GM11168 (cell line): ENCODE results near the gene P2RX7.
"Not testable (repeated sequence)": the region's sequence is repeated elsewhere in the genome, so short reads cannot be mapped to it uniquely, and the experiment has no call there.

Experiments used
- in situ Hi-C: fragments of 300-500 bp; cut with MboI; formaldehyde crosslinking; loops from one replicate; pipeline ENCODE4 v1.12.0; 2022; ENCODE audit warnings: low sequenced_read_pairs; ENCODE audit not compliant: unreplicated experiment

Gene P2RX7

DNA sequence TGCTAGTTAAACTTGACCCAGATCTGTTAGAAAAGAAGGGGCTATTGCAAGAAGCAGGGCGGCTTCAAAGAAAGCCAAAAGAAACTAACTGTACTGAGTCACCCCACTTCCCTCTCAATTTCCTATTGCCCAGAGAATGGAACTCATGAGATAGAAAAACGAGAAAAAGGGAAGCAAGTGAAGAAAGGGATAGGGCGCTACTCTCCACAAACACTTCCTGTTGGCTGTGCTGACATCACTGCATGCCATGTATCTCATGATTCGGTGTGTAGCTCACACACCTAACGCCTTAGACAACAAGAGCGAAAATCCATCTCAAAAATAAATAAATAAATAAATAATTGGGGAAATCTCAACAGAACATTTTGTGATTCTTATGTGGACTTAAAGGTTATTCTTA, 64.2 kb downstream of the P2RX7 start:
- in situ Hi-C loops = no loop called here

DNA sequence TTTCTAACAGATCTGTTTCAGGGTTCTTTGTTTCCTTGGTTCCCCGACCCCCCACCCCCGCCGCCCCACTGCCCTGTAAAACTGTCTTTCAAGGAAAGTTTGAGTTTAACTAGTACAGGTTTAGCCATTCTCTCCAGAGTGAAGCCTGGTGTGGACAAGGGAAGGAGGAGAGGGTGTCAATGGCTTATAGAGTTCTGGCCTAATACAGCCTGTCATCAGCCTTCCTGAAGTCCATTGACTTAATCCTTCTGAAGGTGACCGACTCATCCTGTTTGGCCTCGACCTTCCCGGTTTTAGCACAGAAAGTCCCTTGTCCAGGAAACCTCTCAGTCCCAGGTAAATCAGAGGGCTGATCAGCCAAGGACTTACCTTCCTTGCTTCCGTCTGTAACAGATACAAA, 66.3 kb downstream of the P2RX7 start:
- in situ Hi-C loops = no loop called here

DNA sequence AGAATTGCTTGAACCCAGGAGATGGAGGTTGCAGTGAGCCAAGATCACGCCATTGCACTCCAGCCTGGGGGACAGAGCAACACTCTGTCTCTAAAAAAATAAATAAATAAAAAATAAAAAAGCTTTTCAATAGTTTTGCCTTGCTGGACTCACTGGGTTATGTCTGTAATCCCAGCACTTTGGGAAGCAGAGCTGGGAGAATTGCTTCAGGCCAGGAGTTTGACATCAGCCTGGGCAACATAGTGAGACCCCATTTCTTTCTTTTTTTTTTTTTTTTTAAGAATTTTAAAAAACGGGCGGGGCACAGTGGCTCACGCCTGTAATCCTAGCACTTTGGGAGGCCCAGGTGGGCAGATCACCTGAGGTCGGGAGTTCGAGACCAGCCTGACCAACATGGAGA, 68.5 kb downstream of the P2RX7 start:
- in situ Hi-C loops = not testable (repeated sequence)

DNA sequence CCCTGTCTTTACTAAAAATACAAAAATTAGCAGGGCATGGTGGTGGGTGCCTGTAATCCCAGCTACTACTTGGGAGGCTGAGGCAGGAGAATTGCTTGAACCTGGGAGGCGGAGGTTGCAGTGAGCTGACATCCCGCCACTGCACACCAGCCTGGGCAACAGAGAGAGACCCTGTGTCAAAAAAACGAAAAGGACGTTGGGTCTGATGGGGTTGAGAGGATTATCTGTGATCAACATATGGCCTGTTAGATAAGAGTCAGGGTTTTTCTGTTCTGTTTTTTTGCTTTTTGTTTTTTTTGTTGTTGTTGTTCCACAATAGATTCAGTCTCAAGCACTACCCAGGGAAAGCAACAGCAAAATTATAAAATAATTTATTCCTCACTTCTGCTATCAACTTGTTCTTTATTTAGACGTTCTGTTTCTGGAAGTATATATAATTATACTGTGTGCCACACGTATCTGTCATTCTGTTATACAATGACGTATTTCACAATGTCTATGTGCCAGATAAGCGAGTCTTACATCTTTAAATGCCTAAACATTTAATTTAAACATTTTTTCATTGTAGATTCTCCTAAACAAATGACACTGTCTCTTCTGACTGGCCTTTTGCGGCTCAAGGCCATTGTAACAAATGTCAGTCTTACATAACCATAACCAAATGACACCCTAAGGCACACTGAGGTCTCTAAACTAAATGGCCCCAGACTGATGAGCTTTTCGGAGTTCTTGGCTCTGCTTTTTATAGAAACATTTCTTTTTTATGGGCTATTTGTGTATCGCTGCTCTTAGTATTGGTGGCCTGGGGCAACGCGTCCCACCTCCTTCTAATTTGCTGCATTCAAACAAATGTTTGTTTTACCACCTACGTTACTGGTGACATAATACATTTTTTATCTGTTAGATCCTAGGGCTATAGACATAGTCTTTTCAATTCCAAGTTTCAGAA, 70.0 kb downstream of the P2RX7 start:
- in situ Hi-C loops = no loop called here

- in situ Hi-C loops = no loop called here
Observed at GRCh38 chr12:121203482-121203881, 70.8 kb downstream of the P2RX7 start.

DNA sequence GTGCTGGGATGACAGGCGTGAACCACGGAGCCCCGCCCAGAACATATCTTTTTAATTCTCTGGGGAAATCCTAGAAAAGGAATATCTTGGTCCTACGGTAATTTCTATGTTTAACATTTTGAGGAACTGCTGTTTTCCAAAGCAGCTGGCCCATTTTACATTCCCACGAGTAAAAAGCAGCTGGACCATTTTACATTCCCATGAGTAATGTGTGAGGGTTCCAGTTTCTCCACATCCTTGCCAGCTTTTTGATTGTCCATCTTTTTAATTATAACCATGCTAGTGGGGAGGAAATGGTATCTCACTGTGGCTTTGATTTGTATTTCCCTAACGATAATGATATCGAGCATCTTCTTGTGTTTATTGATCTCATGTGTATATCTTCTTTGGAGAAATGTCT, 72.8 kb downstream of the P2RX7 start:
- in situ Hi-C loops = no loop called here

- in situ Hi-C loops = not testable (repeated sequence)
Observed at GRCh38 chr12:121208571-121208970, 75.9 kb downstream of the P2RX7 start.

- in situ Hi-C loops = no loop called here
Observed at GRCh38 chr12:121209221-121209620, 76.5 kb downstream of the P2RX7 start.

DNA sequence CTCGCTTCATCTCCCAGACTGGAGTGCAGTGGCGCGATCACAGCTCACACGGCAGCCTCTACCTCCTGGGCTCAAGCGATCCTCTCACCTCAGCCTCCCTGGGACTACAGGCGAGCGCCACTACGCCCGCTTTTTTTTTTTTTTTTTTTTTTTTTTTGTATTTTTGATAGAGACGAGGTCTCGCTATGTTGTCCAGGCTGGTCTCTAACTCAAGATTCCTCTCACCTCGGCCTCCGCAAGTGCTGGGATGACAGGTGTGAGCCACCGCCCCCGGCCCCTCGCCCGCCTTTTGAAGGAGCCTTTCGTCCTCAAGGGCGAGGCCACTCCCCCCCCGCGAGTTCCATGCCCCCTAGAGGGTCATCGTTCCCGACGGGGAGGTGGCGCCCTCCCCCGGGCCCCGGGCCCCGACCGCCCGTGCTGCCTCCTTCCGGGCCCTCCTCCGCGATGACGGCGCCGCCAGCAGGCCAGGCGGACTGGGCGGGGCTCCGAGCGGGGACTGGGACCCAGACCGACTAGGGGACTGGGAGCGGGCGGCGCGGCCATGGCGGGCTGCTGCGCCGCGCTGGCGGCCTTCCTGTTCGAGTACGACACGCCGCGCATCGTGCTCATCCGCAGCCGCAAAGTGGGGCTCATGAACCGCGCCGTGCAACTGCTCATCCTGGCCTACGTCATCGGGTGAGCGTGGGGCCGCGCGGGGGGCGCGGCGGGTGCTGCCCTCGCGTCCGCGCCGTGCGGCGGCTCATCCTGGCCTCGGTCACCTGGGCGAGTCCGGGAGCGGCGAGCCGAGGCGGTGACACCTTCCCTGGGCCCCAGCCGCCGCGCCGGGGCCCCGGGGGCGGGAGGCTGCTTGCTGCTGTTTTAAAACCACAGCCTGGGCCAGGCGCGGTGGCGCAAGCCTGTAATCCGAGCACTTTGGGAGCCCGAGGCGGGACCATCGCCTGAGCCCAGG, 77.2 kb downstream of the P2RX7 start, which contains the start of gene P2RX4:
TSS of gene P2RX4 (plus strand) at position 506 of the 949 bp plus-strand sequence. CDS start at position 542, 36 bp downstream.
- in situ Hi-C loops = no loop called here

DNA sequence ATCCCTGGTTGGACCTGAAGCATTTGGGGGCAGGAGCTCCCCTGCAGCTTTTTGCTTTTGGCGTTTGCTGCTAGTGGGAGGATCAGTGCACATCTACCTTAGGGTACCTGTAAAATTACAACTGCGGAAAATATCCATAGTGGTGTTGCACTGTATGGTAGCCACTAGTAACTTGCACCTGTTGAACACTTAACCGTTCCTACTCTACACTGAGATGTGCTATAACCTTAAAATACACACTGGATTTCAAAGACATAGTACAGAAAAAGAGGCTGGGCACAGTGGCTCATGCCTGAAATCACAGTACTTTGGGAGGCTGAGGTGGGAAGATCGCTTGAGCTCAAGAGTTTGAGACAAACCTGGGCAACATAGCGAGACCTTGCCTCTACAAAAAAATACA, 80.2 kb downstream of the P2RX7 start:
- in situ Hi-C loops = no loop called here

DNA sequence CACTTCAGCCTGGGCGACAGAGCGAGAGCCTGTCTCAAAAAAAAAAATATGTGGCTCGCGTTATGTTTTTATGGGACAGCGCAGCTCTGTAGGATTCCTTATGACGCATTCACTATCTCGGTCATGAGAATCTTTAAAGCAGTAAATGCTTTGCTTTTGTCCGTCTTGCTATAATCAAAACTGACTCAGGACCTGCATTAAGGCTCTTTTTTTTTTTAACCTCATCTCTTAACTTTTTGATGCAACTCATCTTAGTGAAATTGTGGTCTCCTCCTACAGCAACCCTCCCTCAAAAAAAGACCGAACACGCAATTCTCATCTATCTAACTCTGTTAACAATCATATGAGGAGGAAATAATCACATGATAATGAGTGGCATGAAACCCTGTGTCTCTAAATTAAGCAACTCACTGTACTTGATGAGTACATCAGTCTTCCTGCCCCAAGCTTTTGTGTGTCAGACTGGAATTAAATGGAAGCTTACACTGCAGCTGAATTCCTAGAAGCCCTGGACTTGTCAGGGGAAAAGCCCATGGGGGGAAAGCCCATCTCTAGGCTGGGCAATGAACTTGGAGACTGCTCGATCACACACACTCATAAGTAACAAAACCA, 81.6 kb downstream of the P2RX7 start:
- in situ Hi-C loops = no loop called here

- in situ Hi-C loops = no loop called here
Observed at GRCh38 chr12:121214855-121215745, 82.4 kb downstream of the P2RX7 start.

DNA sequence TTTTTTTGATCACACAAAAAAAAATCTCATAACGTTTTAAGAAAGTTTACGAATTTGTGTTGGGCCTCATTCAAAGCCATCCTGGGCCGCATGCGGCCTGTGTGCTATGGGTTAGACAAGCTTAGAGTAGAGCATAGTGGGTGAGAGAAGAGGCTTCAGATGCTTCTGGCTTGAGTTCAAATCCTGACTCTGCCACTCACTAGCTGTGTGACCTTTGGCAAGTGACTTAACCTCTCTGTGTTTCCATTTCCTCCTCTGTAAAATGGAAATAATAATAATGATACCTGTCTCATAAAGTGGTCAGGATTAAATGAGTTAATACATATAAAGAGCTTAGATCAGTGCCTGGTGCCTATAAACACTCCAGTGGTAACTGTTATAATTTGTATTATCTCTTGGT, 83.4 kb downstream of the P2RX7 start:
- in situ Hi-C loops = no loop called here

DNA sequence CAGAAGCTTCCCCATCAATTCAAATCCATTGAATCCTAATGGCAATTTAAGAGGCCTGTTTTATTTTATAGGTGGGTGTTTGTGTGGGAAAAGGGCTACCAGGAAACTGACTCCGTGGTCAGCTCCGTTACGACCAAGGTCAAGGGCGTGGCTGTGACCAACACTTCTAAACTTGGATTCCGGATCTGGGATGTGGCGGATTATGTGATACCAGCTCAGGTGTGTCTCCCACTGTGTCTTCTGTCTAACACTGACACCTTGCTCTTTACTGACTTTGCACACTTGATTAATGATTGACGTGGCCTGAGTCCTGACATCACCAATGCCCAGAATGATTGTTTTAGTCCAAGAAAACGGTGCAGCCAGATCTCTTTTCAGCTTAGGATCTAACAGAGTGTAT, 84.4 kb downstream of the P2RX7 start:
- in situ Hi-C loops = no loop called here

DNA sequence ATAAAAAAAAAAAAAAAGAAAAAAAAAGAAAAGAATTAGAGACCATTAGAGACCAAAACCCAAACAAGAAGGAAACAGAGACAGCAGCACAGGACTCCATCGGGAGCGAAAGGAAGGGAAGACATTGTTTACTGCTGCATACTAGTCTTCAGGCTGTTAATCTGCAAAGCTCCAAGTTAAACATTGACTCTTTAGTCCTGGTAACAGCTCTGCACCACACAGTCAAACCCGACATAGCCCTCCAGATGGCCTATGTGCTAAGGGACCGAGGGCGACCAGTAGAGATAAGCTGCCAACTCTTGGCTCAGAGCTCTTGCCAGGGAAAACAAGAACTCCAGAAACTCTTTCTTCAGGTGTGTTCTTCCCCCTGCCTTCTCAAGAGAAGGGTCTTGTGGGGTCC, 85.1 kb downstream of the P2RX7 start:
- in situ Hi-C loops = no loop called here

DNA sequence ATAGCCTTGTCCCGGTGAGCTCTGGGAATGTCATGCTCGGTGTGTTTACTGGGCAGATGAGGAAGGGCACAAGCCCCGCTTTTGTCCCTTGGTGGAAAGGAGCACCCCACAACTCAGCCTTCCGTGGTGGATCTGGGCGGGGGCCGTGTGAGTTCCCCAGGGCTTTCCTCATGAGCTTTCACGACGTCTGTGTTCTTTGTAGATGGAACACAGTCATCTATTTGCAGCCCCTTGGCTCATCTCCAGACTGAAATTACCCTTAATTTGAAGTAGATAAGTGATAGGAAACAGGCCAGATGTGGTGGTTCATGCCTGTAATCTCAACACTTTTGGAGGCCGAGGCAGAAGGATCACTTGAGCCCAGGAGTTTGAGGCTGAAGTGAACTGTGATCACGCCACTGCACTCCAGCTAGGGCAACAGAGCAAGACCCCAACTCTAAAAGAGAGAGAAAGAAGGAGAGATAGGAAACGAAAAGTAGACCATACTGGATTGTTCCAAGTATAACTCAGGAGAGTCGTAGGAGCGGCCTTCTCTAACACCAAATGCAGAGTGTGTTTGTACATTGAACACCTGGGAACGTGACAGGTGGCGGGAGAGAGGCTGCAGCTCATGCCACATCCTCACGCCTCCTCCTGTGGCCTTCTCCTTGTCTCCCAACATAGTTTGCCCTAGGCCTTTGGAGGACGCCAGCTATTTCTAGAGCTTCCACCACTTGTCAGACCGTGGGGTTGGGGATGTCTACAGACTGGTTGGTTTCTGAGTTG, 86.1 kb downstream of the P2RX7 start:
- in situ Hi-C loops = no loop called here

DNA sequence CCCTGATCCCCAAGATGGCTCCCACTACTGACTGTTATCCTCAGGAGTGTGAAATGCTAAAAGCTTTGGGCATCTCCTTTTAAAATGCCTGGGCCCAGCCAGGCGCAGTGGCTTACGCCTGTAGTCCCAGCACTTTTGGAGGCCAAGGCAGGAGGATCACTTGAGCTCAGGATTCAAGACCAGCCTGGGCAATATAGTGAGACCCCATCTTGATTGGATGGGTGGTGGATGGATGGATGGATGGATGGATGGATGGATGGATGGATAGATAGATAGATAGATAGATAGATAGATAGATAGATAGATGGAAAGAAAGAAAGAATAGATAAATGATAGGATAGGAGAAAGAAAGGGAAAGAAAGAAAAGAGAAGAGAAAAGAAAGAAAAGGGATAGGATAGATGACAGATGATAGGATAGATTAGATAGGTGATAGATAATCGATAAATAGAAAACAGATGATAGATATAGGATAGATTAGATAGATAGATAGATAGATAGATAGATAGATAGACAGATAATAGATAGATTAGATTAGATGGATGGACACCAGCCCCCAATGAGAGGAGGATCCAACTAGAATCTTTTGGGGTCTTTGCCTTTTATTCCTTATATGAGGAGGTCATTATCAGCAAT, 86.8 kb downstream of the P2RX7 start:
- in situ Hi-C loops = no loop called here

GRCh38 chr12:121222847-121223246, 90.2 kb downstream of the P2RX7 start:
- in situ Hi-C loops = no loop called here
